ENCODE measurements around the gene PAX5. TPM values are rescaled to one million over a fixed set of nuclear protein-coding genes. Genes with fewer than 3 reads are reported as not detected.
A peak's percentile ranks its signal among the peaks of the same experiment; 100 is the strongest.

PAX5 gene
- polyA plus RNA-seq, 2 of the 4 experiments (the other 2 are of a cell fraction): not detected

- TF ChIP-seq FOXS1 (CRISPR knock-in tag; IDR thresholded peaks at IDR 0.05): no peak
- no peak for TF ChIP-seq ESRRA (IDR thresholded peaks at IDR 0.05; ENCODE audit: borderline replicate concordance, low read length)
- no peak for TF ChIP-seq FOSL2 (IDR thresholded peaks at IDR 0.05)
- no peak for TF ChIP-seq FOSL2 (CRISPR knock-in tag; IDR thresholded peaks at IDR 0.05)
- no peak for TF ChIP-seq CEBPB (IDR thresholded peaks at IDR 0.05)
- no peak for TF ChIP-seq RARB (CRISPR knock-in tag; IDR thresholded peaks at IDR 0.05)
- TF ChIP-seq NPAS2 (CRISPR knock-in tag; IDR thresholded peaks at IDR 0.05; ENCODE audit: borderline replicate concordance): no peak
- no peak for TF ChIP-seq PHF8 (IDR thresholded peaks at IDR 0.05; ENCODE audit: borderline replicate concordance, low read depth)
- no peak for TF ChIP-seq SMC3 (IDR thresholded peaks at IDR 0.05)
- CTCF ChIA-PET: interaction anchor here (0.7 to 2.3 kb wide), 8 partner anchors 9 to 153 kb away, joined by 3 to 9 read pairs (median 4); partner anchors contain the start of gene PAX5
- Histone ChIP-seq H3K4me1 (peaks cover 22% of the 10 kb centered on the region), H3K4me2 (peak overlapping the region; percentile 96), H3K27ac (no peak overlapping the region), H3K9me3 (no peaks in the 10 kb centered on the region), H3K4me3 (peak overlapping the region; percentile 40)
- 9% methylated on average over 16 of the region's 62 CpGs for WGBS (ENCODE audit: missing lambda C conversion rate)
- POLR2A ChIA-PET: no interaction called here
- FAIRE-seq (no peak), ATAC-seq (peak in 1 of 2 experiments; percentile 50; a peak in 3 of 6 replicates), DNase-seq (ENCODE audit: low read depth in 1 of 2, low spot score in 1 of 2) (no peak)
Observed at GRCh38 chr9:37026113-37026930, 7.7 kb downstream of the PAX5 start.

GRCh38 chr9:37025823-37026112 is 8.3 kb downstream of the PAX5 start:
- FAIRE-seq: no peak
- H3K4me2 ChIP-seq: peak overlapping the region; percentile 96
- peak; percentile 61; the same call in 1 of the 2 replicates for TF ChIP-seq CBX8 (IDR thresholded peaks at IDR 0.05)
- no peak for TF ChIP-seq NFE2L2 (conservative IDR thresholded peaks at IDR 0.05; ENCODE audit: low read length)
- POLR2A ChIA-PET: no interaction called here
- no peak for DNase-seq (ENCODE audit: low read depth in 1 of 2, low spot score in 1 of 2)
- no peak overlapping the region for H3K27ac ChIP-seq
- WGBS (ENCODE audit: missing lambda C conversion rate): 3% methylated on average over 9 of the region's 9 CpGs
- H3K9me3 ChIP-seq: no peaks in the 10 kb centered on the region
- CTCF ChIA-PET: interaction anchor here (1.4 to 2.3 kb wide), 5 partner anchors 9 to 152 kb away, joined by 4 to 9 read pairs (median 6); partner anchors contain the start of gene PAX5
- ATAC-seq: no peak
- H3K4me1 ChIP-seq: peaks cover 22% of the 10 kb centered on the region
- H3K4me3 ChIP-seq: peak overlapping the region; percentile 40; the same call in 2 of the 3 replicates

- no peak for DNase-seq (ENCODE audit: low read depth in 1 of 2, low spot score in 1 of 2)
- POLR2A ChIA-PET: no interaction called here
- FAIRE-seq: no peak
- peak overlapping the region; percentile 96 for H3K4me2 ChIP-seq
- no peak overlapping the region for H3K27ac ChIP-seq
- H3K4me3 ChIP-seq: peak overlapping the region; percentile 40; the same call in 2 of the 3 replicates
- ATAC-seq: no peak
- WGBS (ENCODE audit: missing lambda C conversion rate): 20% methylated on average over 36 of the region's 36 CpGs
- CTCF ChIA-PET: interaction anchor here (1.4 to 2.3 kb wide), 4 partner anchors 10 to 152 kb away, joined by 4 to 9 read pairs (median 6); partner anchors contain the start of gene PAX5
- TF ChIP-seq FOXS1 (CRISPR knock-in tag; IDR thresholded peaks at IDR 0.05): no peak
- TF ChIP-seq RAD21 (conservative IDR thresholded peaks at IDR 0.05 in 1 of 2, IDR thresholded peaks at IDR 0.05 in 1 of 2): no peak
- no peak for TF ChIP-seq KDM5A (IDR thresholded peaks at IDR 0.05)
- no peak for TF ChIP-seq RNF2 (IDR thresholded peaks at IDR 0.05; ENCODE audit: borderline replicate concordance, low read depth)
- TF ChIP-seq MAX (IDR thresholded peaks at IDR 0.05): no peak
- no peak for TF ChIP-seq POLR2AphosphoS2 (conservative IDR thresholded peaks at IDR 0.05; ENCODE audit: low read length)
- no peak for TF ChIP-seq SREBF2 (IDR thresholded peaks at IDR 0.05)
- no peak for TF ChIP-seq CBX2 (IDR thresholded peaks at IDR 0.05; ENCODE audit: borderline replicate concordance, low read depth)
- no peak for TF ChIP-seq HOXA7 (CRISPR knock-in tag; IDR thresholded peaks at IDR 0.05)
- no peak for TF ChIP-seq ZFP36 (IDR thresholded peaks at IDR 0.05; ENCODE audit: borderline replicate concordance, partially characterized antibody)
- no peak for TF ChIP-seq ZNF302 (CRISPR knock-in tag; IDR thresholded peaks at IDR 0.05)
- no peaks in the 10 kb centered on the region for H3K9me3 ChIP-seq
- H3K4me1 ChIP-seq: peaks cover 22% of the 10 kb centered on the region
Observed at GRCh38 chr9:37025071-37025822, 8.8 kb downstream of the PAX5 start.

Measured in A549 (cell line).